GM23248 (cell line): Measurements from ENCODE around the gene ATP12A. TPM values are rescaled to one million over a fixed set of nuclear protein-coding genes. Genes with fewer than 3 reads are reported as not detected.

Experiments
- DNase-seq: peaks from one replicate; pipeline ENCODE4 v3.0.0-alpha.2; 2015
- H2AFZ ChIP-seq: fragments of 200-600 bp; sonication (generic); 2 replicates; pipeline ENCODE4 v1.6.1; 2016; ENCODE audit warnings: antibody characterized with exemption
- H3F3A ChIP-seq: fragments of 200-600 bp; sonication (generic); 2 replicates; pipeline ENCODE4 v1.6.1; 2016; ENCODE audit warnings: mild to moderate bottlenecking, antibody characterized with exemption, mixed run types; ENCODE audit not compliant: insufficient read depth
- H3K27ac ChIP-seq: fragments of 200-600 bp; sonication (generic); 2 replicates; pipeline ENCODE4 v1.5.1; 2016; ENCODE audit warnings: mild to moderate bottlenecking
- H3K27me3 ChIP-seq: fragments of 200-600 bp; sonication (generic); replicated peaks from 2 replicates; pipeline ENCODE4 v1.6.1; 2016; ENCODE audit warnings: mild to moderate bottlenecking; ENCODE audit not compliant: insufficient read depth
- H3K36me3 ChIP-seq: fragments of 200-600 bp; sonication (generic); 2 replicates; pipeline ENCODE4 v1.6.1; 2016; ENCODE audit warnings: low read depth, mild to moderate bottlenecking
- H3K4me1 ChIP-seq: fragments of 200-600 bp; sonication (generic); 2 replicates; pipeline ENCODE4 v1.6.1; 2016; ENCODE audit warnings: mild to moderate bottlenecking; ENCODE audit not compliant: insufficient read depth
- H3K4me2 ChIP-seq: fragments of 200-600 bp; sonication (generic); one replicate; pipeline ENCODE4 v1.6.1; 2016; ENCODE audit warnings: mild to moderate bottlenecking; ENCODE audit not compliant: unreplicated experiment
- H3K4me3 ChIP-seq: fragments of 200-600 bp; sonication (generic); 2 replicates; pipeline ENCODE4 v1.5.1; 2016; ENCODE audit warnings: mild to moderate bottlenecking
- H3K79me2 ChIP-seq: fragments of 200-600 bp; sonication (generic); 2 replicates; pipeline ENCODE4 v1.6.1; 2016; ENCODE audit warnings: mild to moderate bottlenecking; ENCODE audit not compliant: insufficient read depth
- H3K9ac ChIP-seq: fragments of 200-600 bp; sonication (generic); 2 replicates; pipeline ENCODE4 v1.6.1; 2016; ENCODE audit warnings: mild to moderate bottlenecking
- H3K9me2 ChIP-seq: fragments of 200-600 bp; sonication (generic); 2 replicates; pipeline ENCODE4 v1.6.1; 2016; ENCODE audit warnings: mixed run types, mild to moderate bottlenecking, moderate library complexity; ENCODE audit not compliant: insufficient read depth
- H3K9me3 ChIP-seq: fragments of 200-600 bp; sonication (generic); one replicate; pipeline ENCODE4 v1.6.1; 2017; ENCODE audit warnings: low read depth
- H4K20me1 ChIP-seq: fragments of 200-600 bp; sonication (generic); 2 replicates; pipeline ENCODE4 v1.6.0; 2016; ENCODE audit not compliant: insufficient read depth
- EZH2 ChIP-seq: fragments of 200-600 bp; sonication (generic); IDR thresholded peaks from 2 replicates; pipeline ENCODE4 v1.6.1; 2018; ENCODE audit warnings: antibody characterized with exemption, mild to moderate bottlenecking; ENCODE audit not compliant: insufficient read depth, poor library complexity, severe bottlenecking
- EZH2phosphoT487 ChIP-seq: fragments of 200-600 bp; sonication (generic); IDR thresholded peaks from 2 replicates; pipeline ENCODE4 v1.6.1; 2018; ENCODE audit warnings: antibody characterized with exemption, moderate library complexity, mild to moderate bottlenecking, low read depth; ENCODE audit not compliant: insufficient read depth
- in situ Hi-C: fragments of 300-500 bp; cut with MboI; formaldehyde crosslinking; loops from 2 replicates; pipeline ENCODE4 v1.15.0; 2020
- polyA plus RNA-seq: library from polyadenylated mRNA; unstranded; fragments of >200 nt; fragmentation: Nextera tagmentation; extraction: Ambion mirVana; gene quantifications from 2 replicates; pipeline ENCODE4 v1.2.1, GENCODE V29; 2016
- small RNA-seq: library from RNA; depleted of rRNA; stranded (forward); fragments of <200 nt; gene quantifications from one replicate; pipeline ENCODE3, GENCODE V24; 2014; ENCODE audit warnings: low read depth, low replicate concordance
- total RNA-seq: library from RNA; depleted of rRNA; stranded (reverse); fragments of >200 nt; shearing (Covaris generic); gene quantifications from 2 replicates; pipeline ENCODE4 v1.2.3, GENCODE V29; 2014; rRNA removed

The ATP12A gene
- total and polyA plus RNA-seq, 2 experiments from 2014 or later, result not detected

GRCh38 chr13:24759197-24759596, 79.0 kb downstream of the ATP12A start:
- Histone ChIP-seq H3K27ac (no peak overlapping the region), H2AFZ (no peak overlapping the region), H3K9me3 (no peaks in the 10 kb centered on the region), H3K9me2 (no peaks in the 10 kb centered on the region), H3F3A (no peaks in the 10 kb centered on the region), H3K4me2 (no peak overlapping the region), H3K79me2 (no peaks in the 10 kb centered on the region), H3K4me1 (no peaks in the 10 kb centered on the region), H3K4me3 (no peak overlapping the region), H3K36me3 (no peaks in the 10 kb centered on the region), H3K27me3 (peaks cover 28% of the 10 kb centered on the region; the same call in 1 of the 2 replicates), H3K9ac (no peak overlapping the region), H4K20me1 (no peaks in the 10 kb centered on the region)
- TF ChIP-seq EZH2phosphoT487 (no peak), EZH2 (no peak)
- in situ Hi-C loops, result no loop called here
- DNase-seq, result no peak

Small RNA genes lying within 50 kb of the gene (small RNA-seq; reads per million reads assigned to genes)
- not detected for gene RNY1P7

Other genes starting within 250 kb of the ATP12A start
- gene PARP4, start 167.6 kb upstream of the ATP12A start, total RNA-seq, result 31.6 and 35.5 TPM in 2 replicates
- 21.8 and 22.4 TPM in 2 replicates for gene PARP4, start 167.6 kb upstream of the ATP12A start, polyA plus RNA-seq
- gene RNF17, start 83.8 kb downstream of the ATP12A start, total RNA-seq, result not detected in 2 replicates
- not detected in 2 replicates for gene RNF17, start 83.8 kb downstream of the ATP12A start, polyA plus RNA-seq